IPS-18a (cell line): ENCODE data around the gene PRSS56.

Experiments
- H3K27ac ChIP-seq: one replicate; pipeline ENCODE4 v1.5.1; 2013; ENCODE audit warnings: low read length
- H3K27me3 ChIP-seq: one replicate; pipeline ENCODE4 v1.6.1; 2013; ENCODE audit warnings: mild to moderate bottlenecking, low read length; ENCODE audit not compliant: control insufficient read depth, insufficient read depth
- H3K36me3 ChIP-seq: one replicate; pipeline ENCODE4 v1.6.1; 2013; ENCODE audit warnings: low read depth, low read length; ENCODE audit not compliant: control insufficient read depth
- H3K4me1 ChIP-seq: one replicate; pipeline ENCODE4 v1.6.1; 2013; ENCODE audit warnings: low read depth, low read length; ENCODE audit not compliant: control insufficient read depth
- H3K4me3 ChIP-seq: one replicate; pipeline ENCODE4 v1.5.1; 2013; ENCODE audit warnings: low read length
- H3K9ac ChIP-seq: one replicate; pipeline ENCODE4 v1.6.1; 2013; ENCODE audit warnings: mild to moderate bottlenecking, low read length, moderate library complexity
- H3K9me3 ChIP-seq: one replicate; pipeline ENCODE4 v1.6.1; 2013; ENCODE audit warnings: low read depth, low read length; ENCODE audit not compliant: control insufficient read depth

PRSS56 gene

DNA sequence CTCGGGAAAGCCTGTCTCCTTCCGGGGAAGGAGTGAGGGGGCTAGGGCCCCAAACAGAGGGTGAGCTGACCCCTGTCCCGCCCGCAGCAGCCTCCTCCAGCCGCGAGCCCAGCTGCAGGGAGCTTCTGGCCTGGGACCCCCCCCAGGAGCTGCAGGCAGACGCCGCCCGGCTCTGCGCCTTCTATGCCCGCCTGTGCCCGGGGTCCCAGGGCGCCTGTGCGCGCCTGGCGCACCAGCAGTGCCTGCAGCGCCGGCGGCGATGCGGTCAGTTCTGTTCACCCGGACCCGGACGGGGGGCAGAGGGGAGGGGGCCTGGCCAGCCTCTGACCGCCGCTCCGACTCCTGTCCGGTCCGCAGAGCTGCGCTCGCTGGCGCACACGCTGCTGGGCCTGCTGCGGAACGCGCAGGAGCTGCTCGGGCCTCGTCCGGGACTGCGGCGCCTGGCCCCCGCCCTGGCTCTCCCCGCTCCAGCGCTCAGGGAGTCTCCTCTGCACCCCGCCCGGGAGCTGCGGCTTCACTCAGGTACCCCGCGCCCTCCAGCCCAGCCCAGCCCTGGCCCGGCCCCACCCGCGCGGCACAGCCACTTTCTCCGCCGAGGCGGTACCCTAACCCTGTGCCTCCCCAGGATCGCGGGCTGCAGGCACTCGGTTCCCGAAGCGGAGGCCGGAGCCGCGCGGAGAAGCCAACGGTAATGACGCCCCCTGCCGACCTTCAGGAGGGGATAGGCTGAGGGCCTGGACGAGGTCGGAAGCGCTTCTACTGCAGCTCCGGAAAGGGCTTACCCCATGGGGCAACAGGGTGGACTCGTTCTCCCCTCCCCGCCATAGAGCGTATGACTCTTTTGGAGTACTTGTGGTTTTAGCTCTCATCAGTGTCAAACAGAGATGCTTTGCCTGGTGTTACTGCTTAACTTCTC is 3.8 kb downstream of the PRSS56 start:
- Histone ChIP-seq H3K36me3 (no peaks in the 10 kb centered on the region), H3K27me3 (peaks cover 54% of the 10 kb centered on the region), H3K4me3 (peak overlapping the region; percentile 51), H3K9ac (no peak overlapping the region), H3K4me1 (no peaks in the 10 kb centered on the region), H3K9me3 (no peaks in the 10 kb centered on the region), H3K27ac (no peak overlapping the region)

DNA sequence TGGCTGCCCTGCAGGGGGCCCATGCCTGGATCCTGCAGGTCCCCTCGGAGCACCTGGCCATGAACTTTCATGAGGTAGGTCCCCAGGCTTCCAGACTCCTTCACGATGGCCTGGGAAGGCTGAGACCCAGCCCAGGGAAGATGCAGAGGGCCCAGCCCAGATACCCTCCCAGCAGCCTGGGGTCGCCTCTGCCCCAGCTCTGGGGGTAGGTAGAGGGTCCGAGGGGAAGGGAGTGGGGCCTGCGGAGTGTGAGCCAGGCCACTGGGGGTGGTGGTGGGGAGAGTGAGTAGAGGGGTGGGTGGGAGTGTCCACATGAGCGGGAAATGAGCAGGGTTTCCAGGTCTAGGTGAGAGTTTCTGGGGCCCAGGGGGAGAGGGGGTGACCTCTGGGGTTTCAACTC is 4.6 kb downstream of the PRSS56 start:
- H3K9me3 ChIP-seq: no peaks in the 10 kb centered on the region
- no peaks in the 10 kb centered on the region for H3K4me1 ChIP-seq
- no peak overlapping the region for H3K27ac ChIP-seq
- no peak overlapping the region for H3K9ac ChIP-seq
- no peak overlapping the region for H3K4me3 ChIP-seq
- H3K27me3 ChIP-seq: peaks cover 54% of the 10 kb centered on the region
- H3K36me3 ChIP-seq: no peaks in the 10 kb centered on the region

DNA sequence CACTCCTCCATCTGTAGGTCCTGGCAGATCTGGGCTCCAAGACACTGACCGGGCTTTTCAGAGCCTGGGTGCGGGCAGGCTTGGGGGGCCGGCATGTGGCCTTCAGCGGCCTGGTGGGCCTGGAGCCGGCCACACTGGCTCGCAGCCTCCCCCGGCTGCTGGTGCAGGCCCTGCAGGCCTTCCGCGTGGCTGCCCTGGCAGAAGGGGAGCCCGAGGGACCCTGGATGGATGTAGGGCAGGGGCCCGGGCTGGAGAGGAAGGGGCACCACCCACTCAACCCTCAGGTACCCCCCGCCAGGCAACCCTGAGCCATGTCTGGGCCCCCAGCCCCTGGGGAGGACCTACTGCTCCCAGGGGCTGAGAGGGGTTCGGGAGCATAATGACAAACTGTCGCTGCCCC is 5.0 kb downstream of the PRSS56 start:
- H3K9ac ChIP-seq: no peak overlapping the region
- H3K4me1 ChIP-seq: no peaks in the 10 kb centered on the region
- H3K27ac ChIP-seq: no peak overlapping the region
- no peaks in the 10 kb centered on the region for H3K36me3 ChIP-seq
- no peak overlapping the region for H3K4me3 ChIP-seq
- H3K9me3 ChIP-seq: no peaks in the 10 kb centered on the region
- peaks cover 52% of the 10 kb centered on the region for H3K27me3 ChIP-seq

DNA sequence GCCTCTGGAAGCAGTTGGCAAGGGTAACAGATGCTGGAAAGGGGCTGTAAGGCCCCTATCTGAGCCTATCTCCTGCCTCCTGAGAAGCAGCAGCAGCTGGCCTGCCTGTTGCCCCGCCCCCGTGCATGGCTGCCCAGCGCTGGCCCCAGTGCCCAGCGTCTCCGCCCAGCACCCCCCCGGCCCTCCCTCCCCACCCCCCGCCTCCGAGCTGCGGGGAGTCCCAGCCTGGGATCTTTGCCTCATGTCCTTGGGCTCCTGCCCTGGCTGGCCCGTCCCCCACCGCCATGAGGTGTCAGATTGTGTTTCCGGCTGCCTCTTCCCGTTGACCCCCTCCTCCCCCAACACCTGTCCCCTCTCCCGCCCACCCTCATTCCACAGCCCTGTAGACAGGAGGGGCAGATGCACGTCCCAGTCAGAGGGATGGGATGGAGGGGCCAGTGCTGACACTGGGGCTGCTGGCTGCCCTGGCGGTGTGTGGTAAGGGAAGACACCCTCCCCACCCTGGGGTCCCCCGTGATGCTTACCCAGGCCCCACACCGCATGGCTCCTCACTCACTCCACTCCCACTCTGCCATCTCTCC is 5.7 kb downstream of the PRSS56 start, which contains the start of gene CHRND:
Gene CHRND (plus strand): TSS at position 370 of the 581 bp plus-strand sequence. CDS start 56 bp downstream, at position 426.
- H3K4me1 ChIP-seq: no peaks in the 10 kb centered on the region
- no peak within 1 kb of the TSS for H3K9ac ChIP-seq
- no peak within 1 kb of the TSS for H3K27ac ChIP-seq
- H3K27me3 ChIP-seq: peaks cover 45% of the 10 kb centered on the region
- H3K4me3 ChIP-seq: no peak within 1 kb of the TSS
- no peaks in the 10 kb centered on the region for H3K9me3 ChIP-seq
- no peaks in the 10 kb centered on the region for H3K36me3 ChIP-seq

DNA sequence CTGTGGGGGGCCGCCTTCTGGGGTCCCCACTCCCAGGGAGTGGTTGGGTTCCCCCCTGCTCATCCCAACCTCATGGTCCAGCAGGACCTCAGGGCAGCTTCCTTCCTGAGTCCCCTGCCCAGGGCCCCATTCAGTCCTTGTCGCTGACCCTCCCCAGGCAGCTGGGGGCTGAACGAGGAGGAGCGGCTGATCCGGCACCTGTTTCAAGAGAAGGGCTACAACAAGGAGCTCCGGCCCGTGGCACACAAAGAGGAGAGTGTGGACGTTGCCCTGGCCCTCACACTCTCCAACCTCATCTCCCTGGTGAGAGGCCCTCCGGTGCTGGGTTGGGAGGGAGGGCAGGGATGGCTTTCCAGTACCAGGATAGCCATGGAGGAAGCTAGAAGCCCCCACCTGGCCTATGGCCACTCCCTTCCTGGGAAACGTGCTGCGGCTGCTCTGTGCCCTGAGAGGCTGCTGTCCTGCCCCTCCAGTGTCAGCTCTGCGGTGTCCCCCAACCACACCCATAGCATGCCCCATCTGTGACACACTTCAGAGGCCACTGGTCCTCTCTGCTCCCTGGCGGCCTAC is 6.3 kb downstream of the PRSS56 start:
- peaks cover 39% of the 10 kb centered on the region for H3K27me3 ChIP-seq
- no peak overlapping the region for H3K4me3 ChIP-seq
- H3K36me3 ChIP-seq: no peaks in the 10 kb centered on the region
- no peak overlapping the region for H3K9ac ChIP-seq
- no peaks in the 10 kb centered on the region for H3K9me3 ChIP-seq
- no peak overlapping the region for H3K27ac ChIP-seq
- H3K4me1 ChIP-seq: no peaks in the 10 kb centered on the region

DNA sequence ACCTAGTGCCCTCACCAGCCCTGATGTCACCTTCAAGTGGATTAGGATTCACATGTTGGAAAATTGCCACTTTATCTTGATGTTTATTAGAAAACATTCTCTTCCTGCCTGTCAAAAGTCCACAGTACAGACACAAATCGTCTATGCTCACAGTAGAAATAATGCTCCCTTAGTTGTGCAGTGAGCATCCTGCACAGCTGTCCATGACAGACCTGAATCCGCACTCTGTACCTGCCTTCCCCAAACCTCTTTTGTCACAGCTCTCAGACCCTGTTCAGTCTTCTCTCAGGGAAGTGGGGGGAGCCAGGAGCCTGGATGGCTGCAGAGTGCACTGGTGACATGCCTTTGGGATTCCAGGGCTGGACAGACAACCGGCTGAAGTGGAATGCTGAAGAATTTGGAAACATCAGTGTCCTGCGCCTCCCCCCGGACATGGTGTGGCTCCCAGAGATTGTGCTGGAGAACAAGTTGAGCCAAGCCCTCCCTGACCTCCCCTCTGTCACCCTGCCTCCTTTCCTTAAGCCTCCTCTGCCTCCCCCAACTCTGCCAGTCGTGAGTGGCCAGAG is 7.8 kb downstream of the PRSS56 start:
- no peak overlapping the region for H3K9ac ChIP-seq
- no peaks in the 10 kb centered on the region for H3K4me1 ChIP-seq
- no peak overlapping the region for H3K4me3 ChIP-seq
- no peaks in the 10 kb centered on the region for H3K9me3 ChIP-seq
- peaks cover 24% of the 10 kb centered on the region for H3K27me3 ChIP-seq
- no peaks in the 10 kb centered on the region for H3K36me3 ChIP-seq
- H3K27ac ChIP-seq: no peak overlapping the region

DNA sequence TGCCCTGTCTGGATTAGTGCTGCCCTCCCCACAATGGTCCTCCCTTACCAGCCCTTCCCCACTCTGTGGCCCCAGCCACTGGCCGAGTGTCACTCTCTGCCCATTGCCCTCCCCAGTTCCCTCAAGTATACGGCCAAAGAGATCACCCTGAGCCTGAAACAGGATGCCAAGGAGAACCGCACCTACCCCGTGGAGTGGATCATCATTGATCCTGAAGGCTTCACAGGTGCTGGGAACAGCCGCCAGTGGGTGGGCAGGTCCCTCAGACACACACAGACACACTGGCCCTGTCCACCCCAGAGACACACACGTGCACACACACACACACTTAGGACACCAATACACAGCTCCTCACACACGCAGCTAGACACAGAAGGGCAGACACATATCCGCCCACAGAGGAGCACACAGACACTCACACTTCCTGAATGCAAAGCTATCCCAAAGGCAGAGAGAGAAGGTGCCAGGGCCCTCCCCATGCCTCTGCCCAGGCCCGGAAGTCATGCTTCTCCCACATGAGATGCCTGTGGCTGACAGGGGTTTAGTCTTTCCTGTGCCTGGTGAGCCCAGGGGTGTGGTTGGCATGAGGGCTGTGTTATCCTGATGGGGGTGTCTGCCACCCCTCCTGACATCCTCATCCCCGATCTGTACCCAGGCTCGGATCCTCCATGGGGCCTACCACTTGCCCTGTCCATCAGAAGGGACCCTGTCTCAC is 8.7 kb downstream of the PRSS56 start:
- Histone ChIP-seq H3K9ac (no peak overlapping the region), H3K27ac (no peak overlapping the region), H3K9me3 (no peaks in the 10 kb centered on the region), H3K27me3 (peaks cover 14% of the 10 kb centered on the region), H3K36me3 (no peaks in the 10 kb centered on the region), H3K4me1 (no peaks in the 10 kb centered on the region), H3K4me3 (no peak overlapping the region)

DNA sequence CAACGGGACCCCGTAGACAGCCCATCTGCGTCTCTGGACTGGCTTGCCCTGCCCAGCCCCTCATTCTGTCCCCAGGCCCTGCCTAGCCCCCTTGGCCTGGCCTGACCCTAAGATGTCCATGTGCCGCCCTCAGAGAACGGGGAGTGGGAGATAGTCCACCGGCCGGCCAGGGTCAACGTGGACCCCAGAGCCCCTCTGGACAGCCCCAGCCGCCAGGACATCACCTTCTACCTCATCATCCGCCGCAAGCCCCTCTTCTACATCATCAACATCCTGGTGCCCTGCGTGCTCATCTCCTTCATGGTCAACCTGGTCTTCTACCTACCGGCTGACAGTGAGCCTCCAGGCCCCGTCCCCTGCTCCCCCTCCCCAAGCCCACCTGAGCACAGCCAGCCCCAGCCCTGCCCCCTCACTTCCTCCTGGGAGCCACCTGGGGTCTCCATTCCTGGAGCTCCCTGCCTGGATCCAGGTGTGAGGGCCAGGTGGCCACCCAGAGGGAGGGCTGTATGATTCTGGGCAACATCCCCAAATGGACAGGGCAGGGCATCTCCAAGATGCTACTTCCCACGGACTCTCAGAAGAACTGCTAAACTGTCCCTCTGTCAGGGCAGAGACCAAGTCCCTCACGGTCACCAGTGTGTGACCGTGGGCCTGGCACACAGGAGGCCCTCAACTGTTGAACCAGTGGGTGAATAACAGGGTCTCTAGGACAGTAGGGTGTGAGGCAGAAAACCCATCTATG is 9.8 kb downstream of the PRSS56 start:
- Histone ChIP-seq H3K4me1 (no peaks in the 10 kb centered on the region), H3K36me3 (no peaks in the 10 kb centered on the region), H3K9ac (no peak overlapping the region), H3K4me3 (no peak overlapping the region), H3K27me3 (peaks cover 4% of the 10 kb centered on the region), H3K27ac (no peak overlapping the region), H3K9me3 (no peaks in the 10 kb centered on the region)

DNA sequence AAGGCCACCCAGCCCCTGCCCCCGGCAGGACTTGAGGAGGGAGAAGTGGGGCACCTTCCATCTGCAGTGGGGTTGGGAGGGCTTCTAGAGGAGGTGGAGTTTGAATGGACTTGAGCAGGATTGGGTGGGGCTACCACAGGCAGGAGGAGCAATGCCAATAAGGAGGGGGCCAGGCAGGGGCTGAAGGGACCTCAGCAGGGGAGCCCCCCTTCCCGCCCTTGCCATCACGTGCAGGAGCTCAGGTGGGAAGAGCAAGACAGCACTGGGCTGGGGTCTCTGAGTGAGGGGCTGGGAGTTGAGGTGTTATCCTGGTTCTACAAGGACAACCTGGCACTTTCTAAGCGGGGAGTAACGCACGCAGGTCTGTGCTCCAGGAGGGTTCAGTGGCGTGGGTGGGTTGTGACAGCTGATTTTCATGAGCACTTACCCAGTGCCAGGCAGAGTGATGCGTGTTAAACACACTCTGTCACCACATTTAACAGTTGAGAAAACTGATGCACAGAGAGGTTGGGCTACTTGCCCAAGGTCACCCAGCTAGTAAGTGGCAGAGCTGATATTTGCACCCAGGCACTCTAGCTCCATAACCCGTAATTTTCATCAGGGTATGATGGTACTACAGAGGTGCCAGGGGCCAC is 10.6 kb downstream of the PRSS56 start:
- H3K36me3 ChIP-seq: no peaks in the 10 kb centered on the region
- H3K4me1 ChIP-seq: no peaks in the 10 kb centered on the region
- no peak overlapping the region for H3K9ac ChIP-seq
- no peaks in the 10 kb centered on the region for H3K27me3 ChIP-seq
- no peak overlapping the region for H3K4me3 ChIP-seq
- H3K27ac ChIP-seq: no peak overlapping the region
- H3K9me3 ChIP-seq: no peaks in the 10 kb centered on the region

DNA sequence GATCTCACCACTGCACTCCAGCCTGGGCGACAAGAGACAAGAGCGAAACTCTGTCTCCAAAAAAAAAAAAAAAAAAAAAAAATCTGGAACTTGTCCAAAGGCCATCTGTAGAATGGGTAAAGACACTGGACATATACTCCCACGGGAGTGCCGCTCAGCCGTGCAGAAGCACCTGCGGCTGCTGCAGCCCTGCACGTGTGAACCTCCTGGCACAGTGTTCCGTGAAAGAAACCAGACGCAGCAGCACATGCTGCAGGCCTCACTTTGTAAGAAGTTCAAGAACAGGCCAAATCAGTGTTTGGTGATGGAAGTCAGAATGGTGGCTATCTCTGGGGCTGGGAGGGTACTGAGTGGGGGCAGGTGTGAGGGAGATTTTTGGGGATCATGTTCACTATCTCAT is 12.2 kb downstream of the PRSS56 start:
- H3K4me3 ChIP-seq: no peak overlapping the region
- no peaks in the 10 kb centered on the region for H3K36me3 ChIP-seq
- no peaks in the 10 kb centered on the region for H3K4me1 ChIP-seq
- no peak overlapping the region for H3K9ac ChIP-seq
- H3K27ac ChIP-seq: no peak overlapping the region
- H3K27me3 ChIP-seq: no peaks in the 10 kb centered on the region
- no peaks in the 10 kb centered on the region for H3K9me3 ChIP-seq
